ENCODE data around the gene CDC42BPG. TPM values are rescaled to one million over a fixed set of nuclear protein-coding genes. Genes with fewer than 3 reads are reported as not detected.
A peak's percentile ranks its signal among the peaks of the same experiment; 100 is the strongest.

Gene CDC42BPG
- total RNA-seq, 1 donor = under 0.01 TPM

DNA sequence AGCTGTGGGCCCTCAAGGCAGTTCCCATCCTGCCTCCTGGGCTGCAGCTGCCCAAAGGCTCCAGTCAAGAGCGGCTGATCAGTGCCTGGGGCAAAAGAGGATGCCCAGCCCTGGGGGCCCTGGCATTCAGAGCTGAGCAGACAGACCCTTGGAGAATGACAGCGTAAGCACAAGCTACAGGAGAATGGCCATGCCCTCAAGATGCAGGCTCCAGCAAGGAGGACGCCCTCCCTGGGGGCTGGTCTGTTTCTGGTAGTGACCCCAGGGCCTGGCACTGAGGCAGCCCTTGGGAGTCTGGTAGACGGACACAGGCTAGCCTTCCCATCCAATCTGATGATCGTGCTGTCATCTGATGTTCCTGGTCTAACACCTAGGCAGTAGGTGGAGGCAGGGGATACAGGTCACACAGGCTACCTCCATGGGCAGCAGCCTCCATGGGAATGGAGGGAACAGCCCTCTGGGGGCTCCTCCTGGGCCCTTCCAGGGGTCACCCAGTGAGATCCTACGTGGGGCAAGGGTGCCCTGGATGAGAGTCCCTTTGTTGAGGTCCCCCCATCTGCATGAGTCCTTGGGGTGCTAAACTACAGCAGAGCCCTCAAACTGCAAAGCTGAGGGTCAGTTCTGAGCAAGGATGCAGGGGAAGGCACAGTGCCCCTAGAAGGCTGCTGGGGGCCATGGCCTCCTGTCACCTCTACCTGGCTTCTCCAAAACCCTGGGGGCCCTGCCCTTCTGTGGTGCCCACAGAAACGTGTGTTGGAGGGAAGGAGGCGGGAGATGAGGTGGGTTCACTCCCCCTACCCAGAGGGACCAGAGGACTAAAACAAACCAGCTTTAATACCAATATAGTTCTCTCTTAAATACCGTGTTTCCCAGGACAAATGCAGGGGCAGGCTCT lies 55.9 kb downstream of the CDC42BPG start:
- no peak overlapping the region for H3K4me3 ChIP-seq (ENCODE audit: low read depth, low read length)
- no peak for DNase-seq (ENCODE audit: low read depth)
- TF ChIP-seq, protein P1, sequence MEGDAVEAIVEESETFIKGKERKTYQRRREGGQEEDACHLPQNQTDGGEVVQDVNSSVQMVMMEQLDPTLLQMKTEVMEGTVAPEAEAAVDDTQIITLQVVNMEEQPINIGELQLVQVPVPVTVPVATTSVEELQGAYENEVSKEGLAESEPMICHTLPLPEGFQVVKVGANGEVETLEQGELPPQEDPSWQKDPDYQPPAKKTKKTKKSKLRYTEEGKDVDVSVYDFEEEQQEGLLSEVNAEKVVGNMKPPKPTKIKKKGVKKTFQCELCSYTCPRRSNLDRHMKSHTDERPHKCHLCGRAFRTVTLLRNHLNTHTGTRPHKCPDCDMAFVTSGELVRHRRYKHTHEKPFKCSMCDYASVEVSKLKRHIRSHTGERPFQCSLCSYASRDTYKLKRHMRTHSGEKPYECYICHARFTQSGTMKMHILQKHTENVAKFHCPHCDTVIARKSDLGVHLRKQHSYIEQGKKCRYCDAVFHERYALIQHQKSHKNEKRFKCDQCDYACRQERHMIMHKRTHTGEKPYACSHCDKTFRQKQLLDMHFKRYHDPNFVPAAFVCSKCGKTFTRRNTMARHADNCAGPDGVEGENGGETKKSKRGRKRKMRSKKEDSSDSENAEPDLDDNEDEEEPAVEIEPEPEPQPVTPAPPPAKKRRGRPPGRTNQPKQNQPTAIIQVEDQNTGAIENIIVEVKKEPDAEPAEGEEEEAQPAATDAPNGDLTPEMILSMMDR (IDR thresholded peaks at IDR 0.05; ENCODE audit: insufficient read depth, low read depth, low read length) = no peak

DNA sequence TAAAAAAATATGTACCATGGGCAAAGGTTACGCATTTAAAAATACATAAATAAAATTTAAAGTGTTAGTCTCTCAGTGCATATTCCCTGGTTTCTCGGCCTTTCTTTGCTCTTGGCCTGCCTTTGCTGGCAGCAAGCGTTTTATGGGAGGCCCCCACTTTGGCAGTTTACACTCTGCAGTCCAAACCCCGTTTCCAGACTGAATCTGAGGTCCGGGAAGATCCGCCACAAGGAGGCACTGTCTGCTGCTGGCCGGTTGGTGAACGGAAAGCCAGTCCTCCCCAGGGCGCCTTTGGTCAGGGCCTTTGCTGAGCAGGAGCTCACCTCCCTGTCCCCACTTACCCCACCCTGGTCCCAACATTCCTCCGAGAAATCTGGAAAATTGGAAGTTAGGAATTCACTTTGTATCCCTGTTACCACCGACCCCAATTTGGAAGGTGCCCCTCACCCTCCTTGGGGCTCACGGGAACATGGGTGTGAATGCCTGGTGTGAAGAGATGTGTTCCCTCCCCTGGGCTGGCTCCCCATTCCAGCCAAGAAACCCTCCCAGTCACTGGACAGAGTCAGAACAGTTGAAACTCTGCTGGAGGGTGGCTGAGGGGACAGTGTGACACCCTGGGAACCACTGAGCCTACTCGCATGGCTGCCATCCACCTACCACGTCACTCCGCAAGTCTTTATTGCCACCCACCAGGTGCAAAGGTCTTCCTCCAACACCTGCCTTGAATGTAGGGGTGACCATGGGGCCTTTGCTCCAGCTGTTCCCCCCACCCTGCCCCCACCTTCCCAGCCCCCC lies 56.7 kb downstream of the CDC42BPG start:
- H3K4me3 ChIP-seq (ENCODE audit: low read depth, low read length) = no peak overlapping the region
- DNase-seq (ENCODE audit: low read depth) = peak; percentile 40
- TF ChIP-seq, protein P1 (IDR thresholded peaks at IDR 0.05; ENCODE audit: insufficient read depth, low read depth, low read length) = peak; percentile 82

DNA sequence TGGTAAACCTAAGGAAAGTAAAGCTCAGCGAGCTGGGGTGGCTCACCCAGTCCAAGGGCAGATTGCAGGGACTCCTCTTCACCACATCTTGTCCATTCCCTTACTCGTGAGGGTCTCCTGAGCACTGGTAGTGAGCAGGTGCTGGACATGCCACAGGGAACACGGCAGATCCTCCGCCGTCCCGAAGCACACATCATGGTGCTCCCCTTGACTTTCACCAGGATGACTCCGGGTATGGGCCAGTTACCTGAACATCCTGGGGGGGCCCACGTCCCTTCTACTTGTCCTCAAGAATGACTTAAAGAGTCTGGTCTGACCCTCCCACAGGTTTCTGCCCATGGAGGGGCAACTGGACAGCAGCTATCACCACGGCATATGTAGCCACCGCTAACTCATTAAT lies 58.1 kb downstream of the CDC42BPG start:
- no peak for DNase-seq (ENCODE audit: low read depth)
- TF ChIP-seq, protein P1 (IDR thresholded peaks at IDR 0.05; ENCODE audit: insufficient read depth, low read depth, low read length) = no peak
- H3K4me3 ChIP-seq (ENCODE audit: low read depth, low read length) = no peak overlapping the region

DNA sequence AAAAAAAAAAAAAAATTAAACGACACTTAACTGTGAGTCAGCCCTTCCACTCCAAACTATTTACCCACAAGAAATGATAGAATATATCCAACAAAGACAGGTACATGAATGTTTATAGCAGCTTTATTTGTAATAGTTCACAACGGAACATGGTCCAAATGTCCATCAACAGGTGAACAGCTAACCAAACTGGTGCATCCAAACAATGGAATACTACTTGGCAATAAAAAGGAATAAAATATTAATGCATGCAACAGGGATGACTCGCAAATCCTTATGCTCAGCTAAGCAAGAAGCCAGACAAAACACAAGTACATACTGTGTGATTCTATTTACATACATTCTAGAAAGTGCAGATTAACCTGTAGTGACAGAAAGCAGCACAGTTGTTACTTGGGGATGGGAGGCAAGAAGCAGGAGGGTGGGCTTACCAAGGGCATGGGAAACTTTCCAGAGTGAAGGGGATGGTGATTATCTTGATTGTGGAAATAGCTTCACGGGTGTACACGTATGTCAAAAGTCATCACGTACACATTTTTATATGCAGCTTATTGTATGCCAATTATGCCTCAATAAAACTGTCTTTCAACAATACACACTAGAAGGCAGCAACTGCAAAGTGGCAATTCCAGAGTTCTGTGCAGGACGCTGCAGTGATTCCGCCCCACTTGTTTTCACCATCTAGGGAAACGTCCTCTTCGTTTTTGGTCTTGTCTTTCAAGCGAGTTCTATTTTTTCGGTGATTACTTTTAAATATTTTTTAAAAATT lies 59.5 kb downstream of the CDC42BPG start:
- DNase-seq (ENCODE audit: low read depth) = no peak
- H3K4me3 ChIP-seq (ENCODE audit: low read depth, low read length) = no peak overlapping the region
- TF ChIP-seq, protein P1 (IDR thresholded peaks at IDR 0.05; ENCODE audit: insufficient read depth, low read depth, low read length) = no peak

DNA sequence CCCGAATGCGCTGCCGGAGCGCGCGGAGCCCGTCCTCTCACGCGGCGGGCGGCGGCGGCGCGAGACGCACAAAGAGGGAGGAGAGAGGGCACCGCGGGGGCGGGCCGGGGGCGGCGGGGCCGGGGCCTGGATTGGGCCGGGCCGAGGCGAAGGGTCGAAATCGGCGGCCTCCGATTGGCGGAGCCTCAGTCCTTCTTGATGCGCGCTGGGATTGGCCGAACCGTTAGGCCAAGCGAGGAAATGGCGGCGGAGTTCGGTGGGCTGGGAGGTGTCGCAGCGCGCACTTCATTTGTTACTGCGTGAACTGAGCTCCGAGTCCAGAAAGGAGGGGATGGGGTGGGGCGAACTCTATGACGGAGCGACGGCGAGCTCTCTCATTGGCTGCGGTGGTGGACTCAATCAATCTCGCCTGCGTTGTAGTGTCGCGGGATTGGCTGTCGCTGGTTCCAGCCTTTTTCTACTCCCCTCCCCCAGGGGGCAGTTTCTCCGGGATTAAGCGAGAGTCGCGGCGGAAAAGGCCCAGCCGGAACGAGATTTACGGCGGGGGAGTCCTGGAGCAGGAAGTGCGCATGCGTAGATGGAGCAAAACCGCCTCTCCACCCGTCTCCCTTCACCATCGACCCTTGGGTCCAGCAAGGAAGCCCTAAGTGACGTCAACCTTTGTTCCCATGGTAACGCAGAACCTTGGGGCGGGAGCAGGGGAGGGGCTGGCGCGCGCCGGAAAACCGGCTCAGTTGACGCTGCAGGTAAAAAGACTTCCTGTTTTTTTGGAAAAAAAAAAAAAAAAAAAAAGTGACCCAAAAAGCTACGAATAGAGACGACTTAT lies 65.8 kb downstream of the CDC42BPG start, which contains the start of gene SF1:
SF1 (minus strand) TSS at position 70 of the 826 bp plus-strand sequence. CDS start 150 bp downstream, outside the sequence.
- peak within 1 kb of the TSS; percentile 88 for H3K4me3 ChIP-seq (ENCODE audit: low read depth, low read length)
- DNase-seq (ENCODE audit: low read depth) = peak; percentile 100
- TF ChIP-seq, protein P1 (IDR thresholded peaks at IDR 0.05; ENCODE audit: insufficient read depth, low read depth, low read length) = no peak

DNA sequence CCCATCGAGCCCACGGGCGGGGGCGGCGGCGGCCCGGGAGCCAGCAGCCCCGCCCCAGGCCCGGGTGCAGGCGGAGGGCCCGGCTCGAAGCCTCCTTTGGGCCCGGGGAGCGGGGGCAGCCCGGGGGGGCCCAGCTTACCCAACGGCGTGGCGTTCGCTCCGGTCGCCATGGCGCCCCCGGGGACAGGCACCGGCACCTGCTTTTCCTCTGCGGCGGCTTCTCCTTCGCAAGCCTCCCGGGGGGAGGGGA lies 66.3 kb downstream of the CDC42BPG start:
- DNase-seq (ENCODE audit: low read depth) = no peak
- TF ChIP-seq, protein P1 (IDR thresholded peaks at IDR 0.05; ENCODE audit: insufficient read depth, low read depth, low read length) = no peak
- peak overlapping the region; percentile 88 for H3K4me3 ChIP-seq (ENCODE audit: low read depth, low read length)
